Ovary (tissue), 3 donors: Measurements from ENCODE around the gene GAS2L2.

Experiments used
- EP300 ChIP-seq: sonication (generic); formaldehyde crosslinking; IDR thresholded peaks from one replicate; pipeline ENCODE4 v1.6.1; 2017; ENCODE audit warnings: antibody characterized with exemption
- POLR2A ChIP-seq: fragments of 450-650 bp; IDR thresholded peaks from one replicate; pipeline ENCODE4 v1.6.1; 2017; ENCODE audit warnings: antibody characterized with exemption, mild to moderate bottlenecking, moderate library complexity
- TF ChIP-seq, protein P1 (sequence below), 3 donors: fragments of 450-650 bp in 2 of 3; fragments of 200-600 bp in 1 of 3; IDR thresholded peaks; one replicate each; pipeline versions ENCODE4 v1.5.1 to v1.8.0; 2016 to 2022; ENCODE audit warnings: antibody characterized with exemption in 3 of 3, mild to moderate bottlenecking in 1 of 3
- donor health status: DM: no; HTN: no; CAD: no.

DNA sequence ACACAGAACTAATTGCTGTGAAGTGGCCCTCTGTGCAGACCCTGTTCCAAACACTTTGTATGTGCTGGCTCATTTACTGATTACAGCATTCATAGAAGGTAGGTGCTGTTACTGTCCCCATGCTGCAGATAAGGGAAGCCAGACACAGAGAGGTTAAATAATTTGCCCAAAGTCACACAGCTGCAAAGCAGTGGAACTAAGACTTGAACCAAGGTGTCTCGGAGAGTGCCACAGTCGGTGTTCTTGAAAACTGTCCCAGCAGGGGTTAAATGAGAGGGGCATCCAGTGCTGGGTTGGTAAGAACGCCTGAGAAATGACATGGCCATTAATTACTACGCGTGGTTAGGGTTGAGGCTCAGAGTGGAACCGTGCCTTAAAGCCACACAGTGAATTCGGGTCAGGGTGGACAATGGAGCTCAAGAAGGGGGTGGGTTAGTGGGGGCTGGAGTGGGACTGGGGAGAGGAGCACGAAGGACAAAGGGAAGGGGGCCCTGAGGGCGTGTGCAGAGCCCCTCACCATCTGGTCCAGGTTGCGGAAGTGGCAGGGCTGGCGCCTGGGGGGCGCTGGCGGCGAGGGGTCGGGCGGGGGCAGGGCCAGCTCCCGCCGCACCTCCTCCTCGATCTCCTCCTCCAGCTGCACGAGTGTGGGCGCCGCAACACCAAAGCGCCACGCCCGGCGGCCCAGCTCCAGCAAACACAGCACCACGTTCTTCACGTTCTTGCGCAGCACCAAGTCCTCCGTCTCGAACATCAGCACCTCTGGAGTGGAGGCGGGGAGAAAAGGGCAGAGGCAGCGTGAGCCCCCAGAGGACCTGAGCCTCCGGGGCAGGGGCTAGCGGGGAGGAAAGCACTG lies 3.3 kb downstream of the GAS2L2 start:
- TF ChIP-seq, protein P1, sequence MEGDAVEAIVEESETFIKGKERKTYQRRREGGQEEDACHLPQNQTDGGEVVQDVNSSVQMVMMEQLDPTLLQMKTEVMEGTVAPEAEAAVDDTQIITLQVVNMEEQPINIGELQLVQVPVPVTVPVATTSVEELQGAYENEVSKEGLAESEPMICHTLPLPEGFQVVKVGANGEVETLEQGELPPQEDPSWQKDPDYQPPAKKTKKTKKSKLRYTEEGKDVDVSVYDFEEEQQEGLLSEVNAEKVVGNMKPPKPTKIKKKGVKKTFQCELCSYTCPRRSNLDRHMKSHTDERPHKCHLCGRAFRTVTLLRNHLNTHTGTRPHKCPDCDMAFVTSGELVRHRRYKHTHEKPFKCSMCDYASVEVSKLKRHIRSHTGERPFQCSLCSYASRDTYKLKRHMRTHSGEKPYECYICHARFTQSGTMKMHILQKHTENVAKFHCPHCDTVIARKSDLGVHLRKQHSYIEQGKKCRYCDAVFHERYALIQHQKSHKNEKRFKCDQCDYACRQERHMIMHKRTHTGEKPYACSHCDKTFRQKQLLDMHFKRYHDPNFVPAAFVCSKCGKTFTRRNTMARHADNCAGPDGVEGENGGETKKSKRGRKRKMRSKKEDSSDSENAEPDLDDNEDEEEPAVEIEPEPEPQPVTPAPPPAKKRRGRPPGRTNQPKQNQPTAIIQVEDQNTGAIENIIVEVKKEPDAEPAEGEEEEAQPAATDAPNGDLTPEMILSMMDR (IDR thresholded peaks at IDR 0.05) = no peak
- TF ChIP-seq EP300 = no peak
- no peak for TF ChIP-seq POLR2A
